Thoracic aorta (tissue), 2 donors: ENCODE measurements around the gene MB. TPM values are rescaled to one million over a fixed set of nuclear protein-coding genes. Genes with fewer than 3 reads are reported as not detected.

Experiments used
- ATAC-seq: fragments of 150-250 bp; one replicate; pipeline ENCODE4 v1.8.0; 2017; ENCODE audit warnings: low read depth; ENCODE audit not compliant: insufficient number of reproducible peaks, low FRiP score
- DNase-seq: peaks from one replicate; pipeline ENCODE4 v3.0.0-alpha.2; 2020; ENCODE audit warnings: low spot score
- H3K27ac ChIP-seq, 2 donors: fragments of 200-600 bp; sonication (generic); 1 replicate in 1 of 2; 2 replicates in 1 of 2; pipeline ENCODE4 v1.5.1; 2016; ENCODE audit warnings: mild to moderate bottlenecking in 2 of 2, moderate library complexity in 2 of 2
- H3K27me3 ChIP-seq: fragments of 200-600 bp; sonication (generic); replicated peaks from 2 replicates; pipeline ENCODE4 v1.6.0; 2016; ENCODE audit warnings: mild to moderate bottlenecking; ENCODE audit not compliant: insufficient read depth
- H3K36me3 ChIP-seq: fragments of 200-600 bp; sonication (generic); one replicate; pipeline ENCODE4 v1.5.1; 2016
- H3K4me1 ChIP-seq, 2 donors: fragments of 200-600 bp; sonication (generic); 1 replicate in 1 of 2; 2 replicates in 1 of 2; pipeline versions ENCODE4 v1.5.1 to v1.6.0; 2016; ENCODE audit warnings: low read depth in 2 of 2, mild to moderate bottlenecking in 1 of 2; ENCODE audit not compliant: control insufficient read depth in 1 of 2
- H3K4me3 ChIP-seq: fragments of 200-600 bp; sonication (generic); 2 replicates; pipeline ENCODE4 v1.5.1; 2016; ENCODE audit warnings: mild to moderate bottlenecking
- H3K9me3 ChIP-seq: fragments of 200-600 bp; sonication (generic); 2 replicates; pipeline ENCODE4 v1.5.1; 2016
- CTCF ChIP-seq: fragments of 200-600 bp; sonication (generic); IDR thresholded peaks from one replicate; pipeline ENCODE4 v1.5.1; 2019; ENCODE audit warnings: antibody characterized with exemption
- total RNA-seq, 2 donors: library from RNA; depleted of rRNA; stranded (reverse); fragments of >200 nt; gene quantifications; one replicate each; pipeline versions ENCODE4 v1.1.0 to v1.2.3, GENCODE V29; 2016

MB gene
- total RNA-seq, 2 donors from 2014 or later = not detected

DNA sequence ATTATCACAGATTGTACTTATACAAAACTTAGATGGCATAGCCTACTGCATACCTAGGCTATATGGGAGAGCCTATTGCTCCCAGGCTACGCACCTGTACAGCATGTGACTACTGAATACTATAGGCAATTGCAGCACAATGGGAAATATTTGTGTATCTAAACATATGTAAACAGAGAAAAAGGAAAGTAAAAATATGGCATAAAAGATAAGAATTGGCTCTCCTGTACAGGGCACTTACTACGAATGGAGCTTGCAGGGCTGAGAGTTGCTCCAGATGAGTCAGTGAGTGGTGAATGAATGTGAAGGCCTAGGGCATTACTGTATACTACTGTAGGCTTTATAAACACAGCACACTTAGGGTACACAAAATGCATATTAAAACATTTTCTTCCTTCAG is 44.3 kb upstream of the MB start:
- ATAC-seq (no peak), DNase-seq (no peak)
- H3K9me3 ChIP-seq = peaks cover 1% of the 10 kb centered on the region
- H3K27ac ChIP-seq = no peak overlapping the region
- H3K4me3 ChIP-seq = no peak overlapping the region
- H3K36me3 ChIP-seq = peaks cover 19% of the 10 kb centered on the region
- peaks cover 15 to 26% of the 10 kb centered on the region in 2 donors for H3K4me1 ChIP-seq
- no peak for TF ChIP-seq CTCF
- H3K27me3 ChIP-seq = no peaks in the 10 kb centered on the region

DNA sequence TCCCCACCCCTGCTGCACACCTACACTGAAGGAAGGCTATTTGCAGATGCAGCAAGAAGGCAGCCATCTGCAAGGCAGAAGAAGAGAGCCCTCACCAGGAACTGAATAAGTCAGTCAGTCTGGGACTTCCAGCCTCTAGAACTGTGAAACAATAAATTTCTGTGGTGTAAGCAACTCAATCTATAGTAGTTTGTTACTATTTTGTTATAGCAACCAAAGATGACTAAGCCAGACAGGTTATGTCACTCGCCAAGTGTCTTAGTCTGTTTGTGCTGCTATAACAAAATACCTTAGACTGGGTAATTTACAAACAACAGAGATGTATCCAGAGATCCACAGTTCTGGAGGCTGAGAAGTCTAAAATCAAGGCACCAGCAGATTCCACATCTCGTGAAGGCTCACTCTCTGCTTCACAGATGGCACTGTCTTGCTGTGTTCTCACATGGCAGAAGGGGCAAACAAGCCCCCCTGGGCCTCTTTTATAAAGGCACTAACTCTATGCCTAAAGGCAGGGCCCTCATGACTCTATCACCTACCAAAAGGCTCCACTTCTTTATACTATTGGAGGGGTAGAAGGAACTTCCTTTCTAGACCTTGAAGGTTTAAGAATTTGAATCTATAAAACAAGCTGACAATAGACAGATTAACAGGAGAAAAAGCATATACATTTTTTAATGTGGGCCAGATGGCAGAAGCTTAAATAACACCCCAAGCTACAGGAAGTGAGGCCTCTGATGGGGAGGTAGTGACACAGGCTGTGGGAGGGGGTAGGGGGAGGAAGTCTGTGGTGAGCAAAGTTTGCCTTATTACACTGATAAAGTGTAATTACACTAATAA is 43.4 kb upstream of the MB start:
- H3K27ac ChIP-seq = peak overlapping the region in 1 of 2 donors; percentile 32
- ATAC-seq = no peak

DNA sequence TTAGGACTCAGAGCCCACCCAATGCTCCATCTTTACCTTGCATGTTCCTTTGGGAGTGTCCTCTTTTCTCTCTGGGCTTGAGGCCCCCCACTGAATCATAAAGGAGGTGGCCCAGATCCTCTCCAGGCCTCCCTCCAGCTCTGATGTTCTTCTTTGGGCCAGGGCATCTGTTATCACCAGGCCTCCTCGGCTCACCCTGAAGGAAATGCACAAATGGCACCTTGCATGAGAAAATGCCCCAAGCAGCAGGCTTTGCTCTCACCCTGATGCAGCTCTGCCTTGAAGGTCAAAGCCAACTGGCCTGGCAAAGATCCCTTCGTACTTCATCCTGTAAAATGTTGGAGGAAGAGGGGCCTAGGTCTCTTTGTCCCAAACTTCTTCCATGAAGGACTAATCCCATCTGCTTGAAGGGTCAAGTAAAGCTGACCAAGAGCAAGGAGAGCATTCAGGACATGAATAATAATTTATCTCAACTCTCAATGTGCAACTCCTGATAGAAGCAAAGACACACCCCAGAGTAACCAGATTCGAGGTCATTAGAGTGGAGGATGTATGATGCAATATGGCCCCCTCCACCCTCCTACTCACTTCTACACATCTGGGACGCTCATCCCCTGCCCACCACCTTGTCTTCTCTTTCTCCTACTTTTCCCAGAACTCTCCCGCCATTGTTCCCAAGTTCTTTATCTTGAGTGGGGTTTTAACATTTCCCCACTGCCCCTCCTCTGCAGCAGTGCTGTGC is 40.6 kb upstream of the MB start:
- no peaks in the 10 kb centered on the region for H3K27me3 ChIP-seq
- ATAC-seq (no peak), DNase-seq (no peak)
- peaks cover 19% of the 10 kb centered on the region for H3K36me3 ChIP-seq
- H3K4me3 ChIP-seq = no peak overlapping the region
- H3K4me1 ChIP-seq = peaks cover 2 to 9% of the 10 kb centered on the region in 2 donors
- no peak for TF ChIP-seq CTCF
- H3K27ac ChIP-seq = no peak overlapping the region
- no peaks in the 10 kb centered on the region for H3K9me3 ChIP-seq

More for the DNA sequence above, 43.4 kb upstream of the MB start:
- no peaks in the 10 kb centered on the region for H3K27me3 ChIP-seq
- H3K9me3 ChIP-seq = no peaks in the 10 kb centered on the region
- no peak for TF ChIP-seq CTCF
- H3K4me3 ChIP-seq = no peak overlapping the region
- peaks cover 15 to 26% of the 10 kb centered on the region in 2 donors for H3K4me1 ChIP-seq
- no peak for DNase-seq
- peaks cover 19% of the 10 kb centered on the region for H3K36me3 ChIP-seq

- no peak for TF ChIP-seq CTCF
- Histone ChIP-seq H3K9me3 (no peaks in the 10 kb centered on the region), H3K36me3 (peaks cover 19% of the 10 kb centered on the region), H3K27ac (no peak overlapping the region), H3K27me3 (no peaks in the 10 kb centered on the region), H3K4me1 (no peaks in the 10 kb centered on the region), H3K4me3 (no peak overlapping the region)
- no peak for ATAC-seq
- DNase-seq = no peak
Observed at GRCh38 chr22:35656284-35656752, 39.2 kb upstream of the MB start.

DNA sequence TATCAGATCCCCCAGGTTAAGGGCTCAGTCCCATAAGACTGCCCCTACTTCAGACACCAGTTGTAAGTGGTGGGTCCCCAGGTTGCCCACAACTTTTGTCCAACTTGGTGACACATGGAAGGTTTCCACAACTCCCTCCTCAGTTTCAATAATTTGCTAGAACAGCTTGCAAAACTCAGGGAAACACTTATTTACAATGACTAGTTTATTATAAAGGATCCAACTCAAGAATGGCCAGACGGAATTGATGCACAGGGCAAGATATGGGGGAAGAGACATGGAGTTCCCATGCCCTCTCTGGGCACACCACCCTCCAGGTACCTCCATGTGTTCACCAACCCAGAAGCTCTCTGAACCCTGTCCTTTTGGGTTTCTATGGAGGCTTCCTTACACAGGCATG is 36.7 kb upstream of the MB start:
- no peak for TF ChIP-seq CTCF
- H3K36me3 ChIP-seq = peaks cover 10% of the 10 kb centered on the region
- peaks cover 7 to 12% of the 10 kb centered on the region in 2 donors for H3K4me1 ChIP-seq
- no peaks in the 10 kb centered on the region for H3K27me3 ChIP-seq
- H3K27ac ChIP-seq = no peak overlapping the region
- no peak for ATAC-seq
- no peaks in the 10 kb centered on the region for H3K9me3 ChIP-seq
- H3K4me3 ChIP-seq = no peak overlapping the region
- DNase-seq = no peak
